Fibroblast of skin of left quadriceps (primary cell): ENCODE results near the gene ELANE.
"Not testable (repeated sequence)": the region's sequence is repeated elsewhere in the genome, so short reads cannot be mapped to it uniquely, and the experiment has no call there.

Source experiments
- DNase-seq, 2 experiments: peaks; one replicate each; pipeline ENCODE4 v3.0.0-alpha.2; 2013; ENCODE audit warnings: low read depth in 2 of 2

ELANE gene

GRCh38 chr19:842802-843179, 9.3 kb upstream of the ELANE start:
- DNase-seq: not testable (repeated sequence)

GRCh38 chr19:843180-843835, 8.8 kb upstream of the ELANE start:
- no peak for DNase-seq

GRCh38 chr19:843836-844545, 8.1 kb upstream of the ELANE start:
- DNase-seq: no peak

GRCh38 chr19:844546-844971, 7.5 kb upstream of the ELANE start:
- no peak for DNase-seq

- no peak for DNase-seq
These were observed 6.2 kb upstream of the ELANE start for GRCh38 chr19:845707-846521.

- no peak for DNase-seq
These were observed 3.6 kb upstream of the ELANE start for GRCh38 chr19:848386-848921.

- not testable (repeated sequence) for DNase-seq
These were observed 2.9 kb upstream of the ELANE start for GRCh38 chr19:849195-849594.

GRCh38 chr19:850221-850978, 1.7 kb upstream of the ELANE start:
- peak; percentile 68 to 71 for DNase-seq

- no peak for DNase-seq
These were observed 1.1 kb upstream of the ELANE start for GRCh38 chr19:850979-851335.

GRCh38 chr19:853014-853585, 997 bp downstream of the ELANE start:
- no peak for DNase-seq

GRCh38 chr19:853614-854220, 1.6 kb downstream of the ELANE start:
- not testable (repeated sequence) for DNase-seq

GRCh38 chr19:854549-854948, 2.4 kb downstream of the ELANE start:
- DNase-seq: no peak

GRCh38 chr19:855142-855541, 3.0 kb downstream of the ELANE start:
- DNase-seq: no peak

GRCh38 chr19:855566-856120, 3.5 kb downstream of the ELANE start:
- no peak for DNase-seq

- DNase-seq: no peak
These were observed 6.2 kb downstream of the ELANE start for GRCh38 chr19:858284-858683.

- DNase-seq: no peak
These were observed 7.1 kb downstream of the ELANE start, which contains the start of gene CFD for GRCh38 chr19:858868-859843. Gene CFD, plus strand, starts transcription at chr19:859664. Its CDS starts 26 bp downstream, at chr19:859690.

- no peak for DNase-seq
These were observed 9.1 kb downstream of the ELANE start for GRCh38 chr19:861141-861755.

- no peak for DNase-seq
These were observed 9.9 kb downstream of the ELANE start for GRCh38 chr19:861756-862580.
